ENCODE data around the gene TMEM200C. TPM values are rescaled to one million over a fixed set of nuclear protein-coding genes. Genes with fewer than 3 reads are reported as not detected.

Gene TMEM200C
- total and polyA plus RNA-seq, 2 donors (not counting 3 experiments of a cell fraction or from before 2014, with no cell fraction given): 0.07 TPM; not detected in 1

GRCh38 chr18:5942591-5942990 lies 47.3 kb upstream of the TMEM200C start:
- dilution Hi-C loops (cut with MboI; ENCODE audit: extremely low pct_ligation_motif_present, low sequenced_read_pairs): no loop called here
- H3K9me1 ChIP-seq (replicated peaks; ENCODE audit: control insufficient read depth, extremely low read depth, insufficient read depth, low read length): no peaks in the 10 kb centered on the region
- POLR2A ChIA-PET: no interaction called here

More at GRCh38 chr18:5942591-5942990, 47.3 kb upstream of the TMEM200C start:
- Histone ChIP-seq H3K9ac (replicated peaks; ENCODE audit: extremely low read depth, insufficient read depth, low read length) (no peak overlapping the region), H3K79me2 (ENCODE audit: control insufficient read depth, insufficient read depth, low read length) (no peaks in the 10 kb centered on the region), H2AFZ (ENCODE audit: low read depth, low read length) (no peak overlapping the region), H3K27me3 (ENCODE audit: control insufficient read depth in 2 of 2, insufficient read depth in 2 of 2, low read length in 2 of 2) (no peaks in the 10 kb centered on the region), H3K4me2 (ENCODE audit: insufficient read depth, low read length) (no peak overlapping the region), H3K9me3 (replicated peaks; ENCODE audit: control insufficient read depth, insufficient read depth, low read length) (no peaks in the 10 kb centered on the region), H3K4me3 (replicated peaks in 1 of 3; ENCODE audit: insufficient read depth in 1 of 3, low read depth in 1 of 3, low read length in 3 of 3) (no peak overlapping the region), H3K36me3 (ENCODE audit: control insufficient read depth in 2 of 2, extremely low read depth in 1 of 2, insufficient read depth in 2 of 2, low read length in 2 of 2) (no peaks in the 10 kb centered on the region), H3K4me1 (ENCODE audit: control insufficient read depth, extremely low read depth, insufficient read depth, low read length) (no peaks in the 10 kb centered on the region), H3K27ac (ENCODE audit: insufficient read depth, low read depth, low read length) (no peak overlapping the region), H4K20me1 (replicated peaks; ENCODE audit: control insufficient read depth, extremely low read depth, insufficient read depth, low read length) (no peaks in the 10 kb centered on the region)
- DNase-seq (ENCODE audit: low read depth, low spot score) (no peak), FAIRE-seq (no peak)
- BruUV-seq (replicated peaks): no TSS peak
- TF ChIP-seq MAX (IDR thresholded peaks at IDR 0.05; ENCODE audit: insufficient read depth, insufficient read length): no peak
- TF ChIP-seq POLR2AphosphoS5 (IDR thresholded peaks at IDR 0.05; ENCODE audit: insufficient read depth, low read depth, low read length): no peak
- no peak for TF ChIP-seq JUN (IDR thresholded peaks at IDR 0.05; ENCODE audit: borderline replicate concordance, insufficient read depth, insufficient read length, low read depth)
- TF ChIP-seq CTCF (IDR thresholded peaks at IDR 0.05; ENCODE audit: extremely low read depth in 1 of 2, insufficient read depth in 1 of 2, low read depth in 1 of 2, low read length in 2 of 2): no peak
- no peak for TF ChIP-seq EZH2 (IDR thresholded peaks at IDR 0.05; ENCODE audit: borderline replicate concordance, low read depth, low read length, severe bottlenecking)
- TF ChIP-seq GATA2 (IDR thresholded peaks at IDR 0.05; ENCODE audit: insufficient read depth, insufficient read length, low read depth, low read length): no peak
- TF ChIP-seq FOS (IDR thresholded peaks at IDR 0.05; ENCODE audit: borderline replicate concordance, insufficient read depth, low read length): no peak
- TF ChIP-seq POLR2A (IDR thresholded peaks at IDR 0.05; ENCODE audit: low read depth, low read length): no peak
- CTCF ChIA-PET: no interaction called here
- intact Hi-C loops (cut with micrococcal nuclease): no loop called here
